ENCODE data around the gene UBN2. TPM values are rescaled to one million over a fixed set of nuclear protein-coding genes. Genes with fewer than 3 reads are reported as not detected.
"Not testable (repeated sequence)": the region's sequence is repeated elsewhere in the genome, so short reads cannot be mapped to it uniquely, and the experiment has no call there.

The UBN2 gene
- total RNA-seq, 1 donor, result 8.0 TPM

DNA sequence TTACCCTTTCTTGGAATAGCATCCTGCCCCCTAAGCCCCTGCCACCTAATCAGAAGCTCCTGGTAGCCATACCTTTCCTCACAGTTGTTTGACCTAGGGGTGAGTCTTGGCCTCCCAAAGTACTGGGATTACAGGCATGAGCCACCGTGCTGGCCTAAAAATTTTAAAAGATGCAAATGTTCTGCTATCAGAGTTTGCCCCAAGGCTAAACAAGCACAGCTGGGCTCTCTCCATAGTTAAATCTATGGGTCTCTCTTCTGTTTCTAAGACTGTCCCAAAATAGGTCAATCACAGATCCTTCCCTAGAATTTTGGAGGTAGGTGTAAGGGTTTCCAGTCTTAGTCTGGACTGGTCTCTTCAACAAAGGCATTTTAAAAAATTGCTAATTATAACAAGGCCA, 12.9 kb upstream of the UBN2 start:
- TF ChIP-seq CTCF (IDR thresholded peaks at IDR 0.05; ENCODE audit: insufficient read depth, low read length), result no peak
- no peak for DNase-seq (ENCODE audit: low read depth)

GRCh38 chr7:139224219-139224618, 6.8 kb upstream of the UBN2 start:
- no peak for DNase-seq (ENCODE audit: low read depth)
- no peak for TF ChIP-seq CTCF (IDR thresholded peaks at IDR 0.05; ENCODE audit: insufficient read depth, low read length)
- H3K4me3 ChIP-seq (ENCODE audit: low read depth, low read length), result no peak overlapping the region

More for the DNA sequence above, 12.9 kb upstream of the UBN2 start:
- H3K4me3 ChIP-seq (ENCODE audit: low read depth, low read length), result no peak overlapping the region

DNA sequence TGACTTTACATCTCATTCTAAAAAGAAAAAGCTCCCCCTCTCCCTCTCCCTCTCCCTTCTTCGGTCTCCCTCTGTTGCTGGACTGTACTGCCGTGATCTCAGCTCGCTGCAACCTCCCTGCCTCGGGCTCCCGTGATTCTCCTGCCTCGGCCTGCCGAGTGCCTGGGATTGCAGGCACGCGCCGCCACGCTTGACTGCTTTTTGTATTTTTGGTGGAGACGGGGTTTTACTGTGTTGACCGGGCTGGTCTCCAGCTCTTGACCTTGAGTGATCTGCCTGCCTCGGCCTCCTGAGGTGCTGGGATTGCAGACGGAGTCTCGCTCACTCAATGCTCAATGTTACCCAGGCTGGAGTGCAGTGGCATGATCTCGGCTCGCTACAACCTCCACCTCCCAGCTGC, 6.2 kb upstream of the UBN2 start:
- DNase-seq (ENCODE audit: low read depth); H3K4me3 ChIP-seq (ENCODE audit: low read depth, low read length): not testable (repeated sequence)

GRCh38 chr7:139225286-139226157, 5.5 kb upstream of the UBN2 start:
- DNase-seq (ENCODE audit: low read depth); H3K4me3 ChIP-seq (ENCODE audit: low read depth, low read length): not testable (repeated sequence)

DNA sequence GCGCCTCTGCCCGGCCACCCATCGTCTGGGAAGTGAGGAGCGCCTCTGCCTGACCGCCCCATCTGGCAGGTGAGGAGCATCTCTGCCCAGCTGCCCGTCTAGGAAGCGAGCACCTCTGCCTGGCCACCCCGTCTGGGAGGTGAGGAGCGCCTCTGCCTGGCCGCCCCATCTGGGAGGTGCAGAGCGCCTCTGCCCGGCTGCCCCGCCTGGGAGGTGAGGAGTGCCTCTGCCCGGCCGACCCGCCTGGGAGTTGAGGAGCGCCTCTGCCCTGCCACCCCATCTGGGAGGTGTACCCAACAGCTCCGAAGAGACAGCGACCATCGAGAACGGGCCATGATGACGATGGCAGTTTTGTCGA, 4.9 kb upstream of the UBN2 start:
- not testable (repeated sequence) for DNase-seq (ENCODE audit: low read depth); H3K4me3 ChIP-seq (ENCODE audit: low read depth, low read length)

GRCh38 chr7:139226988-139227488, 4.0 kb upstream of the UBN2 start:
- H3K4me3 ChIP-seq (ENCODE audit: low read depth, low read length), result not testable (repeated sequence)

GRCh38 chr7:139230023-139230422, 1.0 kb upstream of the UBN2 start:
- TF ChIP-seq CTCF (IDR thresholded peaks at IDR 0.05; ENCODE audit: insufficient read depth, low read length), result no peak
- DNase-seq (ENCODE audit: low read depth), result no peak
- no peak overlapping the region for H3K4me3 ChIP-seq (ENCODE audit: low read depth, low read length)

More at GRCh38 chr7:139226988-139227488, 4.0 kb upstream of the UBN2 start:
- not testable (repeated sequence) for DNase-seq (ENCODE audit: low read depth)

DNA sequence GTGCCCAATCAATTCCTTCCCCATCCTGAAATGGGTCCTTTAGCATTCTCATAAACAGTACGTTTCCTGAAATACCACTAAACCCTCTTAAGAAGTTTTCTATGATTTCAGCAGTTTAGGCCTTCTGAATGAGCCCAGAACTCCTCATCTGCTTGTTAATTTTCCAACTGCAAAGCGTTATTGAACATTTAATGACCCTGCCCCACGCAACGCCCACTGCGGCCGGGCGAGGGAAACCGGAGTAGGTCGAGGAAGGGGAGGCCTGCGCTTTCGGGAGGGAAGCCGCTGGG, 608 bp upstream of the UBN2 start:
- peak overlapping the region; percentile 90 for H3K4me3 ChIP-seq (ENCODE audit: low read depth, low read length)
- TF ChIP-seq CTCF (IDR thresholded peaks at IDR 0.05; ENCODE audit: insufficient read depth, low read length), result no peak
- DNase-seq (ENCODE audit: low read depth), result no peak
